Activated CD8-positive, alpha-beta memory T cell treated with anti-CD3 and anti-CD28 coated beads for 1 hour (primary cell): ENCODE data around the gene RASAL2.
"Not testable (repeated sequence)": the region's sequence is repeated elsewhere in the genome, so short reads cannot be mapped to it uniquely, and the experiment has no call there.

Experiments
- DNase-seq, 2 donors: peaks; one replicate each; pipeline ENCODE4 v3.0.0-alpha.2; 2020; ENCODE audit warnings: low read depth in 1 of 2; ENCODE audit errors: extremely low read depth in 1 of 2

The RASAL2 gene

GRCh38 chr1:178066908-178067614 lies 26.8 kb upstream of the RASAL2 start:
- DNase-seq = no peak

- no peak for DNase-seq
These were observed 22.1 kb upstream of the RASAL2 start for GRCh38 chr1:178071811-178072210.

GRCh38 chr1:178072326-178072725 lies 21.6 kb upstream of the RASAL2 start:
- no peak for DNase-seq

- no peak for DNase-seq
These were observed 18.6 kb upstream of the RASAL2 start for GRCh38 chr1:178075333-178075732.

GRCh38 chr1:178076607-178077006 lies 17.3 kb upstream of the RASAL2 start:
- no peak for DNase-seq

GRCh38 chr1:178077917-178078316 lies 16.0 kb upstream of the RASAL2 start:
- DNase-seq = no peak

GRCh38 chr1:178086294-178086693 lies 7.6 kb upstream of the RASAL2 start:
- DNase-seq = no peak

GRCh38 chr1:178086766-178087165 lies 7.1 kb upstream of the RASAL2 start:
- no peak for DNase-seq

- DNase-seq = no peak
These were observed 5.3 kb upstream of the RASAL2 start for GRCh38 chr1:178088651-178089050.

GRCh38 chr1:178091454-178091853 lies 2.5 kb upstream of the RASAL2 start:
- not testable (repeated sequence) for DNase-seq

GRCh38 chr1:178091986-178092745 lies 1.7 kb upstream of the RASAL2 start:
- no peak for DNase-seq

- DNase-seq = no peak
These were observed 918 bp upstream of the RASAL2 start for GRCh38 chr1:178092878-178093493.

GRCh38 chr1:178093494-178093950 lies 382 bp upstream of the RASAL2 start:
- no peak for DNase-seq

GRCh38 chr1:178094739-178095645 lies 1.1 kb downstream of the RASAL2 start:
- no peak for DNase-seq

- DNase-seq = no peak
These were observed 2.5 kb downstream of the RASAL2 start for GRCh38 chr1:178096421-178096820.

GRCh38 chr1:178098262-178098661 lies 4.4 kb downstream of the RASAL2 start:
- DNase-seq = no peak

GRCh38 chr1:178101266-178101630 lies 7.3 kb downstream of the RASAL2 start:
- no peak for DNase-seq

- no peak for DNase-seq
These were observed 7.8 kb downstream of the RASAL2 start for GRCh38 chr1:178101654-178102053.

- DNase-seq = no peak
These were observed 8.3 kb downstream of the RASAL2 start for GRCh38 chr1:178102218-178102617.

GRCh38 chr1:178107823-178108222 lies 13.9 kb downstream of the RASAL2 start:
- DNase-seq = no peak
